NCI-H345 treated with DMSO at 0.1 percent for 48 hours (cell line): ENCODE measurements around the gene SCFD1.
"Not testable (repeated sequence)": the region's sequence is repeated elsewhere in the genome, so short reads cannot be mapped to it uniquely, and the experiment has no call there.

Source experiments
- DNase-seq: peaks from one replicate; lab custom pipeline; 2025; ENCODE audit not compliant: unreplicated experiment; lab: John Stamatoyannopoulos, UW

The SCFD1 gene

GRCh38 chr14:30608533-30609006, 13.5 kb upstream of the SCFD1 start:
- no peak for DNase-seq

DNA sequence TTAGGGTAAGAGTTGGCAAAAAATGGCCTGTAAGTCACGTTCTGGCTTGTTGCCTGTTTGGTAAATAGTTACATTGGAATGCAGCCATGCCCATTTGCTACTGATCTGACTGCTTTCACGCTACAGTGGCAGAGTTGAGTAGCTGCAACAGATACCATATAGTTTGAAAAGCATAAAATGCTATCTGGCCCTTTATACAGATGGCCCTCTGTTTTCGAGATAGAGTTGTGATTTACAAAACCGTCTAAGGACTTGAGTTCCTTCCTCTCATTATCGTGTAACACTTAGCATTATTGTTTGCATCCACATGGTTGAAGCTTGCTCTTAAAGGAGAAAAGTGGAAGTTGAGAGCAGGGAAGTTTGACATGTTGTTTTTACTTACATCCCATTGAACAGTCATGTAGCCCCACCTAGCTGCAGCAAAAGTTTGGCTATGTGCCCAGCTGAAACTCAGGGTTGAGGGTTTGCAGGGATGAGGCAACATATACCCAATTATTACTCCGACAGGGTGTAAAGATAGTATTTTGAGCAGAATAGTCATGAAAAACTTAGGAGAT, 11.3 kb upstream of the SCFD1 start:
- peak; percentile 97 for DNase-seq

GRCh38 chr14:30614155-30614554, 8.0 kb upstream of the SCFD1 start:
- no peak for DNase-seq

- no peak for DNase-seq
Measured at GRCh38 chr14:30620178-30620577, 1.9 kb upstream of the SCFD1 start.

DNA sequence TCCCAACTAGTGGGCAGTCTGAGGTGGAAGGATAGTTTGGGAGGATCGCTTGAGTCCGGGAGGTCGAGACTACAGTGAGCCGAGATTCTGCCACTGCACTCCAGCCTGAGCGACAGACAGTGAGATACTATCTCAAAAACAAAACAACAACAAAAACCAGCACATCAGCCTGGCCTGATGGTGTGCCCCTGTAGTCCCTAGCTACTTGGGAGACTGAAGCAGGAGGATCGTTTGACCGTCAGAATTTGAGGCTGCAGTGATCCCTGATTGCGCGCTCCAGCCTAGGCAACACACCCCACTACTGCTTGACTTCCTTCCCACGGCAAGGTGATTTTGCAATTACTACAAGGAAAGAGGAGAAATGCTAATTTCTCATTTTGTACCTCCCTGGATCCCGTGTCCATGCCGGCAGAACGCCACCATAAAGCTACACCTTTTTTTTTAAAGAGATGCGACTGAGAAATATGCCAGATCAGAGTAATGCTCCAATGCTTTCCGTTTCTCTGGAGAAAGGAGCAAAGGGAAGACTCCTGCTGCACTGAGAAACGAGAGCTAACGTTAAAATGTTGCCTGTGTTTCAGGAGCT, 672 bp upstream of the SCFD1 start:
- DNase-seq, result no peak

- no peak for DNase-seq
Measured at GRCh38 chr14:30623412-30624131, 1.5 kb downstream of the SCFD1 start.

GRCh38 chr14:30624132-30624423, 2.0 kb downstream of the SCFD1 start:
- no peak for DNase-seq

GRCh38 chr14:30625533-30625932, 3.4 kb downstream of the SCFD1 start:
- DNase-seq, result no peak

- DNase-seq, result not testable (repeated sequence)
Measured at GRCh38 chr14:30629432-30629831, 7.3 kb downstream of the SCFD1 start.

GRCh38 chr14:30630248-30630647, 8.1 kb downstream of the SCFD1 start:
- no peak for DNase-seq

DNA sequence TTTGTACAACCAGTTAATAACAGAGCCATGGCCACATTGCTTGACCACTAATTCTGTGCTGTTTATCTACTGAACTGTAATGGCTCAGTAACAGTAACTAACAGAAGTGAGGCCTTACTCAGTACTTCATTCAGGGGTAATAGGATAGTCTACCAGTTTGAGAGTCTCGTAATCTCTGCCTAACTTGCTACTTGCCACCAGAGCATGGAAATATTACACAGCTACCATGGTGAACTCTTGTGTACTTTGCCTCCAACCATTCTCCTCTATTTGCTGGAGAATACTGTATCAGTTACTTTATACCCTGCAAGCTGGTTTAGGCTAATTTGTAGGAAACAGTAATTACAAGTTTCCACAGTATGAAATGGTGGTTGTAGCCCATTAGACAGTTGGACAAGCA, 10.6 kb downstream of the SCFD1 start:
- DNase-seq, result no peak

DNA sequence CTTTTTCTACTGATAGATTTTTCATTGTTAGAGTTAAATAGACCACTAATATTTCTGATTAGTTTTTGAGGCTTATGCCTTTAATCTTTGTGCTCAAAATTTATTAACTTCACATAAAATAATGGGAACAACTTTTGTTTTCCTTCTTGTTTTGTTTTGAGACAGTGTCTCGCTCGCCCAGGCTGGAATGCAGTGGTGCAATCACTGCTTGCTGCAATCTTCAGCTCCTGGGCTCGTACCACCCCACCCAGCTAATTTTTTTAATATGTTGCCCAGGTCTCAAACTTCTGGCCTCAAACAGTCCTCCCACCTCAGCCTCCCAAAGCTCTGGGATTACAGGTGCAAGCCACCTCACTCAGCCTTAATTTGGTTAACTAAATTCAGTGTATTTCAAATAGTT, 16.8 kb downstream of the SCFD1 start:
- no peak for DNase-seq

DNA sequence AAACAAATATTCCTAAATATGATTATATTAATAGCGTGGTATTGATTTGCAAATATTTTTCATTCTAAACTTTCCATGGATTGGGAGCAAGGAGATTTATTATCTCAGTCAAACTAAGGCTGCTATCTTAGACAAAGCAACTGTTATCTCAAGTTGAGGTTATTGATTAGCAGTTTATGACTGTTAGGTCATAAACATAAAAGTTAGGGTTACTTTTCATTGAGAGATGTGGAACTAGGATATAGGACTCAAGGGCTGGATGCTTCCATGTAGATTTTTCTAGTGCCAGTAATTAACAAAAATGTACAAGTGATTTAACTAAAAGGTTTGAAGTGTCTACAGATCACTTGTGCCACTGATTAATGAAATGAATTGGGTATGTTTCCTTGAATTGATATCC, 19.1 kb downstream of the SCFD1 start:
- DNase-seq, result no peak

DNA sequence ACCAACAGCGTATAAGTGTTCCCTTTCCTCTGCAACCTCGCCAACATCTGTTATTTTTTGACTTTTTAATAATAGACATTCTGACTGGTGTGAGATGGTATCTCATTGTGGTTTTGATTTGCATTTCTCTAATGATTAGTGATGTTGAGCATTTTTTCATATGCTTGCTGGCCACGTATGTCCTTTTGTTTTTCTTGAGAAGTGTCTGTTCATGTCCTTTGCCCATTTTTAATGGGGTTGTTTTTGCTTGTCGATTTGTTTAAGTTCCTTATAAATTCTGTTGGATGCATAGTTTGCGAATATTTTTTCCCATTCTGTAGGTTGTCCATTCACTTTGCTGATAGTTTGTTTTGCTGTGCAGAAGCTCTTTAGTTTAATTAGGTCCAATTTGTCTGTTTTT, 22.3 kb downstream of the SCFD1 start:
- not testable (repeated sequence) for DNase-seq

DNA sequence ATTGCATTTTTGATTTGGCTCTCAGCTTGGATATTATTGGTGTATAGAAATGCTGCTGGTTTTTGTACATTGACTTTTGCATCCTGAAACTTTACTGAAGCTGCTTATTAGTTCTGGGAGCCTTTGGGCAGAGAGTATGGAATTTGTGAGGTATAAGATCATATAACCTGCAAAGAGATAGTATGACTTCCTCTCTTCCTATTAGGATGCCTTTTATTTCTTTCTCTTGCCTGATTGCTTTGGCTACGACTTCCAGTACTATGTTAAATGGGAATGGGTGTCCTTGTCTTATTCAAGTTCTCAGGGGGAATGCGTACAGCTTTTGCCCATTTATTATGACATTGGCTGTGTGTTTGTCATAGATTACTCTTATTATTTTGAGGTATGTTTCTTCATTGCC, 23.5 kb downstream of the SCFD1 start:
- DNase-seq, result no peak

DNA sequence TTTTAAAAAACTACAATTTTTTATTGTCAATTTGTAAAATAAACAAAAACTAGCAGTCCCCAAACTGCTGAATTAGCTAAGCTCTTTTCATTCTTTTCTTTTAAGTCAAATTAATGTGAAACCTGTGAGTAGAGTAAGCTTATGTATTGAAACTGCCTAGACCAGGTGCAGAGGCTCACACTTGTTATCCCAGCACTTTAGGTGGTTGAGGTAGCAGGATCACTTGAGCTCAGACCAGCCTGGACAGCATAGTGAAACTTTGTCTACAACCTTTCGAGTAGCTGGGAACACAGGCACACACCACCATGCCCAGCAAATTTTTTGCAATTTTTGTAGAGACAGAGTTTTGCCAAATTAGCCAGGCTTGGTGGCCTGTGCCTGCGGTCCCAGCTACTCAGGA, 26.4 kb downstream of the SCFD1 start:
- DNase-seq, result no peak

- no peak for DNase-seq
Measured at GRCh38 chr14:30651937-30652336, 29.8 kb downstream of the SCFD1 start.

GRCh38 chr14:30655124-30655523, 33.0 kb downstream of the SCFD1 start:
- no peak for DNase-seq

DNA sequence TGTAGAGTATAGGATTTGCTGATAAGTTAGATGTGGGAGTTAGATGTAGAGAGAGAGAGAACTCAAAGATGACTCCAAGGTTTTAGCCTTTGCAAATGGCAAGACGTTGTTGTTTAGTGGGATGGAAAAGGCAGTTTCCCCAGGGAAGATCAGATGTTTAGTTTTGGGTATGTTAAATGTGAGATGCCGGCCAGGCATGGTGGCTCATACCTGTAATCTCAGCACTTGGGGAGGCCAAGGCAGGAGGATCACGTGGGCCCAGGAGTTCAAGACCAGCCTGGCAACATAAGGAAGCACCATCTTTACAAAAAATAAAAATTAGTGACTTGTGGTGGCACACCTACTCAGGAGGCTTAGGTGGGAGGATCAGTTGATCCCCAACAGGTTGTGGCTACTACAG, 33.5 kb downstream of the SCFD1 start:
- DNase-seq, result no peak

- DNase-seq, result no peak
Measured at GRCh38 chr14:30656190-30656632, 34.1 kb downstream of the SCFD1 start.

GRCh38 chr14:30657050-30657449, 34.9 kb downstream of the SCFD1 start:
- no peak for DNase-seq

- no peak for DNase-seq
Measured at GRCh38 chr14:30657606-30658163, 35.6 kb downstream of the SCFD1 start.
